GM21825 (cell line): ENCODE measurements around the gene KRTAP27-1.

Experiments used
- ATAC-seq: cut with Tn5 transposase; IDR thresholded peaks from one replicate; pipeline ENCODE4 v1.9.1; 2021; ENCODE audit warnings: mild to moderate bottlenecking, moderate library complexity; ENCODE audit not compliant: unreplicated experiment

Gene KRTAP27-1

GRCh38 chr21:30337276-30337744, at the start of gene KRTAP27-1:
TSS of gene KRTAP27-1 (minus strand) at chr21:30337694. CDS start at chr21:30337668, 26 bp downstream.
- ATAC-seq, result no peak

- ATAC-seq, result no peak
These were observed 44.7 kb upstream of the KRTAP27-1 start for GRCh38 chr21:30382201-30382600.

- no peak for ATAC-seq
These were observed 34.8 kb upstream of the KRTAP27-1 start, which contains the start of gene KRTAP13-2 for GRCh38 chr21:30372139-30372770. TSS of gene KRTAP13-2 (minus strand) at chr21:30372271. CDS start at chr21:30372213, 58 bp downstream.

- ATAC-seq, result no peak
These were observed 18.4 kb upstream of the KRTAP27-1 start for GRCh38 chr21:30355906-30356305.

DNA sequence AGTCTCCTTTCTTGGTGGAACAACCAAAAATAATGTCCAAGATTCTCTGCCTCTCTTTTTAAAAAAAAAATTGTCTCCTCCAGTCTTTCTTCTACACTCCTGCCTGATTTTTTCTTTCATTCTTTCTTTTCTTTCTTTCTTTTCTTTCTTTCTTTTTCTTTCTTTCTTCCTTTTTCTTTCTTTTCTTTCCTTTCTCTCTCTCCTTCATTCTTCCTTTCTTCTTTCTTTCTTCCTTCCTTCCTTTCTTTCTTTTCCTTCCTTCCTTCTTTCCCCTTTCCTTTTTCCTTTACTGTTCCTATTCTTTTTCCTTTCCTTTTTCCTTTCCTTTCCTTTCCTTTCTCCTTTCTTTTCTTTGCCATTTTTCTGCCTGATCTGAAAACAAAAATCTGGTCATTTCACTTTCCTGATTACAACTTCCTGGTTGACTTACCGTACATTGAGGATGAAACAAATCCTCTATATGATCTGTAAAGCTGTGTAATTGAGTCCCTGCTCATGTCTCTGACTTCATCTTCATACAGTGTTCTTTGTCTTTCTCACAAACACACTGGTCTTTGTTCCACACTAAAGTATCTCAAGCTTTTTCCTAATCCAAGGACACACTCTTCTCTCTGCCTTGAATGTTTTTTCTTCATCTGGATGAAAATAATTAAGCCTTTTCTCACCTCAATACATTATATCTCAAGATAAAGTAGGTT, 17.0 kb upstream of the KRTAP27-1 start:
- no peak for ATAC-seq

GRCh38 chr21:30351534-30351933, 14.0 kb upstream of the KRTAP27-1 start:
- ATAC-seq, result no peak

GRCh38 chr21:30349572-30349971, 12.1 kb upstream of the KRTAP27-1 start:
- no peak for ATAC-seq

DNA sequence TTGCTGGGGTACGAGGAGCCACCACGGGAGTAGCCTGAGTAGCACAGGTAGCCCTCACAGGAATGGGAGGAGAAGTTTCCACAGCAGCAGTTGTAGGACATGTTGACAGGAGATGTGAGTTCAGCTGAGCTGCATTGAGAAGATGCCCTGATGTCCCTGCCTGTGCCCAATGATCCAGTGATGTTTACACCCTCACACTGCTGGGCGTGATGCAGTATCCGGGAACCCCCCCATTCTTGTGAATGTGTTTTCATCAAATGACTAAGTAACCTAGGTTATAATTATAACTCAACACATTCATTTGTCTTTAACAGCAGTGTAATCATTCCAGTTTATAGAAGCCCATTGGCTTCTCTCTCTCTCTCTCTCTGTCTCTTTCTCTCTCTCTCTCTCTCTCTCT, 11.0 kb upstream of the KRTAP27-1 start, which contains the start of gene KRTAP23-1:
Gene KRTAP23-1, minus strand, starts transcription at position 101 of the 400 bp plus-strand sequence. Its CDS starts 0 bp downstream, at position 101.
- ATAC-seq, result no peak

DNA sequence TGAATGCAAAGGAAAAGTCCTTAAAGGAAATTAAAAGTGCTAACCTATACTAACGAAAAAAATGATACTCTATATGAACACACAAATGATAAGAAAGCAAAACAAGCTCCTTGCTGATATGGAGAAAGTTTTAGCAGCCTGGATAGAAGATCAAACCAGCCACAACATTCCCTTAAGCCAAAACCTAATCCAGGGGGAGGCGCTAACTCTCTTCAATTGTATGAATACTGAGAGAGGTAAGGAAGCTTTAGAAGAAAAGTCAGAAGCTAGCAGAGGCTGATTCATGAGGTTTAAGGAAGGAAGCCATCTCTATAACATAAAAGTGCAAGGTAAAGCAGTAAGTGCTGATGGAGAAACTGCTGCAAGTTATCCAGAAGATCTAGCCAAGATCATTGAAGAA, 7.5 kb upstream of the KRTAP27-1 start:
- no peak for ATAC-seq

GRCh38 chr21:30340714-30341573, 3.5 kb upstream of the KRTAP27-1 start:
- no peak for ATAC-seq

GRCh38 chr21:30338717-30339116, 1.2 kb upstream of the KRTAP27-1 start:
- ATAC-seq, result no peak

- ATAC-seq, result no peak
These were observed 278 bp upstream of the KRTAP27-1 start for GRCh38 chr21:30337772-30338171.

- no peak for ATAC-seq
These were observed 898 bp downstream of the KRTAP27-1 start for GRCh38 chr21:30336596-30336995.

- ATAC-seq, result no peak
These were observed 3.8 kb downstream of the KRTAP27-1 start for GRCh38 chr21:30333736-30334135.

GRCh38 chr21:30332681-30333080, 4.8 kb downstream of the KRTAP27-1 start:
- no peak for ATAC-seq

DNA sequence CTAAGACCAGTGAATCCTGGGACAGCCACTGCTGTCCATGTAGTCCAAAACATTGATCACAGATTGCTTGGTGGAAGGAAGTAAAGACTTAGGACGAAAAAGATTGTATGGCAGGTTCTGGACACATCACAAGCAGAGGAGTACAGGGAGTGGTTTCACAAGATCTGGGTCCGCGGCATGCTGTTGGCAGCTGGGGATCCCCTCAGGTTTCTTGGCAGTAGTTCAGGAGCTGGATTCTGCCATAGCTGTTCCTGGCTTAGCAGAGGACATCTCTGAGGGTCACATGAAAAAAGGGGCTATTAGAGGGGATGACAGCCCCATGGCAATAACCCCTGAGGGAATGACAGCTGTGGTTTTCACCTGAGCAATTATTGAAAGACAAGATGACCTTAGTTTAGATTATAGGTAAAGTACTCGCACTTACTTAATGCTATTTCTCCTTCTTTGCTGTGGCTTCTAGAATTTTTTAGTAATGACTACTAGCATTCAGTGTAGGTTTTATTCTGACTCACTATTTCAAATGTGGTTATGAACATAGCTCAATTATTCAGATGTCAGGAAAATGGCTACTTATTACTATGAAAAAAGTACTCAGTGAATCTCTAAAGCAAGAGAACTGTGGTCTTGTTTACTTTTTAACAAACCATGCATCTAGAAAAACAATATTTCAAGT, 8.2 kb downstream of the KRTAP27-1 start:
- no peak for ATAC-seq

DNA sequence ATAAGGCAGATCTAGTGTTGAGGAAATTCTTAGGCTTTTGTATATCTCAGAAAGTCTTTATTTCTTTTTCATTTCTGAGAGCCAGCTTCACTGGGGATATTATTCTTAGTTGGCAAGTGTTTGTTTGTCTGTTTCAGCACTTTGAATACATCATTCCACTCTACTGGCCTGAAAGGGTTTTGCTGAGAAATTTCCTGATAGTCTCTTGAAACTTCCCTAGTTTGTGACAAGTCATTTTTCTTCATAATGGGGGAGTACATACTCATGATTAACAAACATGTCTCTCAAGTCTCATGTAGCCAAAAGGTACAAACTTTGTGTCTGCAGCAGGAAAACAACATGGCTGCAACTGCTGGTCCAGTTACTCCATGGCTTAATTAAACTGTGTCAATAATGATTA, 11.1 kb downstream of the KRTAP27-1 start:
- no peak for ATAC-seq

GRCh38 chr21:30320215-30320614, 17.3 kb downstream of the KRTAP27-1 start, which contains the start of gene KRTAP26-1:
TSS of gene KRTAP26-1 (minus strand) at chr21:30320315. CDS start at chr21:30320035, 280 bp downstream.
- ATAC-seq, result no peak

DNA sequence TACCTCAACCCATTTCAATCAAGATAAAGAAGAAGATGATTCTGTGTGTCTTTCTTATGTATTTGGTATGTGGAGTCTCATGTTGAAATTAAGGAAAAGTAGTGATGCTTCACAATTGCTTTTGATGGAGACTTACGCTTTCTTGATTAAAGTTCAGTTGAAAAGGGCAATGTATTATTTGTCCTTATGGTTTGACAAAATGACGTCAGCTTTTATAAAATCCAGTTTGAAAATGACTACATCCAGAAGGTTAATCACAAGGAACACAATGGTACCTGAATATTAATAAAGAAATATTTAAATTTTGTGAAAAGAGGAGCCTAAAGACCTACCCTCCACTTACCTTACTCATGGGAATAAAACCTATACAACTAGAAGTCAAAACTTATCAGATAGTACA, 21.8 kb downstream of the KRTAP27-1 start:
- ATAC-seq, result no peak

DNA sequence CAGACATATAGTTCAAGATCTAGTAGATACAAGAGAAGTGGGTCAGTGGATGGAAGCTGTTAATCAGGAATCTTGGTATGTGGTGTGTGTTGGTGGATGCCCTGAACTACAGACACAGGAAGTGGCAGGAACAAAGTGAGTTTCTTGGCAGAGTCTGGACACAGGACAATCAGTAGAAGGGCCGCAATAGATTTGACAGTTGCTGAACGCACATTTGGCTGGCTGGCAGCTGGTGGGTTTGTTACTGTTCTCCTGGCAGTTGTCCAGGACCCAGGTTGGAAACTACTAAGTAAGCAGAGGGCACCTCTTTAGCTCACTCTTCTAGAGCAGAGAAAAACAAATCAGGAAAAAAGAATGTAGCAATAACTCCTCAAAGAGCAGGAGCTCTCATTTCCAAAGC, 30.6 kb downstream of the KRTAP27-1 start:
- no peak for ATAC-seq

DNA sequence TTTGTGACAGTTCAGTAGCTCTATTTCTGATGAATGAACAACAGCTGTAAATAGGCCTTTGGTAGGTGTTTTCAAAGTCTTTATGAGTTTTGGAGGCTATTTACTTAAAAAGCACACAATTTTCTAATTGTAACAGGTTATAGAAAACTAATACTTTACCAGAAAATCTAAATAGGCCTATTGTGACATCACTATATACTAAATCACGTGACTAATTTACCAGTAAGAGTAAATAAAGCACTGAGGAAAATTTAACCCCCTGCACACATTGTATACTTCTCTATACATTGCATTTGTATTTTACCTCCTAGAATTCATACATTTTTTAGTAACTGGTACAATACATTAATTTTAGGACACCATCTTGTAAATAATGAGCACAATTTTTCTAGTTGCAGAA, 32.4 kb downstream of the KRTAP27-1 start:
- ATAC-seq, result no peak
